Activated naive CD8-positive, alpha-beta T cell (primary cell): ENCODE results near the gene DR1.
A peak's percentile ranks its signal among the peaks of the same experiment; 100 is the strongest.
"Not testable (repeated sequence)": the region's sequence is repeated elsewhere in the genome, so short reads cannot be mapped to it uniquely, and the experiment has no call there.

Experiments used
- H3K27ac Mint-ChIP-seq: one replicate; pipeline ENCODE4 v1.8.0; 2021; ENCODE audit warnings: mixed read lengths
- H3K27me3 Mint-ChIP-seq: one replicate; pipeline ENCODE4 v1.8.0; 2021; ENCODE audit warnings: mixed read lengths
- H3K36me3 Mint-ChIP-seq: one replicate; pipeline ENCODE4 v1.8.0; 2021; ENCODE audit warnings: mixed read lengths
- H3K4me1 Mint-ChIP-seq: one replicate; pipeline ENCODE4 v1.8.0; 2021; ENCODE audit warnings: low read depth, mixed read lengths
- H3K4me3 Mint-ChIP-seq: one replicate; pipeline ENCODE4 v1.8.0; 2021; ENCODE audit warnings: mild to moderate bottlenecking, mixed read lengths
- H3K9me3 Mint-ChIP-seq: one replicate; pipeline ENCODE4 v1.8.0; 2021; ENCODE audit warnings: low read depth, mixed read lengths

The DR1 gene

GRCh38 chr1:93349231-93350135 is 3.8 kb downstream of the DR1 start:
- peaks cover 11% of the 10 kb centered on the region for H3K36me3 Mint-ChIP-seq
- H3K9me3 Mint-ChIP-seq = no peaks in the 10 kb centered on the region
- peak overlapping the region; percentile 79 for H3K27ac Mint-ChIP-seq
- H3K27me3 Mint-ChIP-seq = no peaks in the 10 kb centered on the region
- H3K4me3 Mint-ChIP-seq = peak overlapping the region; percentile 95
- peaks cover 50% of the 10 kb centered on the region for H3K4me1 Mint-ChIP-seq

DNA sequence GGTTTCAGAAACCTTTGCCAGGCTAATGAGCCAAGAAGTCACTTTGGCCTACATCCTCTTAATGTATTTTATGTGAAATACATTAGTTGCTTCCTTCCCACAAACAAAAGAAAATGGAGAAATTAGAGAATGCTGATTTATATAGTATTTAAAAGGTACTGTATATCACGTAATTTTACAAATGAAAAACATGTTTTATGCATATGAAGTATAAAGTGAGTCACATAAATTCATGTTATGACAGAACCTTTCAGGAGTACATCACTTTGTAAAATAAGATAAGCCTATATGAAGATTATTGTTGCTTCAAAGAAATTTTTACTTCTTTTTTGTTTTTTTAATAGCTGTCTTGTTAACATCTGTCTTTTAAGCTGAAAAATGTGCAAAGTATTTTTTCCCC is 4.6 kb downstream of the DR1 start:
- H3K36me3 Mint-ChIP-seq = peaks cover 11% of the 10 kb centered on the region
- H3K4me3 Mint-ChIP-seq = peak overlapping the region; percentile 81
- peaks cover 53% of the 10 kb centered on the region for H3K4me1 Mint-ChIP-seq
- peak overlapping the region; percentile 41 for H3K27ac Mint-ChIP-seq
- H3K27me3 Mint-ChIP-seq = no peaks in the 10 kb centered on the region
- no peaks in the 10 kb centered on the region for H3K9me3 Mint-ChIP-seq

GRCh38 chr1:93350875-93351274 is 5.2 kb downstream of the DR1 start:
- Mint-ChIP-seq H3K9me3 (no peaks in the 10 kb centered on the region), H3K36me3 (peaks cover 11% of the 10 kb centered on the region), H3K4me1 (peaks cover 58% of the 10 kb centered on the region), H3K27ac (no peak overlapping the region), H3K4me3 (peak overlapping the region; percentile 81), H3K27me3 (no peaks in the 10 kb centered on the region)

- H3K9me3 Mint-ChIP-seq, H3K27me3 Mint-ChIP-seq, H3K27ac Mint-ChIP-seq, H3K4me3 Mint-ChIP-seq: not testable (repeated sequence)
- H3K36me3 Mint-ChIP-seq = peaks cover 11% of the 10 kb centered on the region
- peaks cover 61% of the 10 kb centered on the region for H3K4me1 Mint-ChIP-seq
Measured at GRCh38 chr1:93351346-93351745, 5.6 kb downstream of the DR1 start.

DNA sequence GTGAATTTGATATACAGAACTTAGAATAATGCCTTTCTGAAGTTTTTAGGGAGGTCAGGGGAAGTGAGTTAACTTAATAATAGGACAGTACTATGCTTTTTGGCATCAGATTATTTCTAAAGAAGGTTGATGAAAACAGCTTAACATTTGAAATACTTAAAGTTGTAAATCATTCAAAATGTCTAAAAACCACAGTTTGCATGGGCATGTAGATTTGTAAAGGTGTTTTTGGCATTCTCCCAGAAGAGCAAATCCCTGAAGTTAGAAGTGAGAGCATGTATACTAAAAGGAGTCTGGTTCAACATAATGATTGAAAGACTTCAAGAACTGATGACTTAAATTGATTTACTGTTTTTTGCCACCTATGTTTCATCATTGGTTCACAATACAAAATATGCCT is 6.7 kb downstream of the DR1 start:
- H3K9me3 Mint-ChIP-seq = no peaks in the 10 kb centered on the region
- H3K36me3 Mint-ChIP-seq = peaks cover 11% of the 10 kb centered on the region
- no peaks in the 10 kb centered on the region for H3K27me3 Mint-ChIP-seq
- peaks cover 65% of the 10 kb centered on the region for H3K4me1 Mint-ChIP-seq
- H3K27ac Mint-ChIP-seq = no peak overlapping the region
- peak overlapping the region; percentile 3 for H3K4me3 Mint-ChIP-seq

DNA sequence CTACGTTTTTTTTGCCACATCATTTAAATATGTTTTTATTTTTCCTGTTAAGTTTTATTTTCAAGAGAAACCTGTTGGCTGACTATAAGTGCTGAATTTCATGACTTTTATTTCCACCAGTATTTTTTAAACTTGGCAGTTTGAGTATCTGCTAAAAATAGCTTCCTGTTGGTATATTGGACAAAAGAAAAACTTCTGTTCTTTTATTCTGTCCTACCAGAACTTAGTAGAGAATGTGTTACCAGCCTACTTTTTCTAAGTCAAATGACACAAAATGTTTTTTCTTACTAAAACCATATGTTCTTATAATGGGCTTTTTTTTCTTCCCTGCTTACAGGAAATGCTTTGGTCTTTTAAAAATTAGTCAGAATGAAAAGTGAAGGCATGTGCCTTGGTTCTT is 7.6 kb downstream of the DR1 start:
- no peaks in the 10 kb centered on the region for H3K9me3 Mint-ChIP-seq
- H3K36me3 Mint-ChIP-seq = peaks cover 13% of the 10 kb centered on the region
- H3K27me3 Mint-ChIP-seq = no peaks in the 10 kb centered on the region
- H3K27ac Mint-ChIP-seq = peak overlapping the region; percentile 61
- peaks cover 71% of the 10 kb centered on the region for H3K4me1 Mint-ChIP-seq
- peak overlapping the region; percentile 1 for H3K4me3 Mint-ChIP-seq

GRCh38 chr1:93354749-93355148 is 9.0 kb downstream of the DR1 start:
- Mint-ChIP-seq H3K4me1 (peaks cover 72% of the 10 kb centered on the region), H3K27me3 (no peaks in the 10 kb centered on the region), H3K36me3 (peaks cover 9% of the 10 kb centered on the region), H3K9me3 (no peaks in the 10 kb centered on the region), H3K27ac (no peak overlapping the region), H3K4me3 (no peak overlapping the region)

DNA sequence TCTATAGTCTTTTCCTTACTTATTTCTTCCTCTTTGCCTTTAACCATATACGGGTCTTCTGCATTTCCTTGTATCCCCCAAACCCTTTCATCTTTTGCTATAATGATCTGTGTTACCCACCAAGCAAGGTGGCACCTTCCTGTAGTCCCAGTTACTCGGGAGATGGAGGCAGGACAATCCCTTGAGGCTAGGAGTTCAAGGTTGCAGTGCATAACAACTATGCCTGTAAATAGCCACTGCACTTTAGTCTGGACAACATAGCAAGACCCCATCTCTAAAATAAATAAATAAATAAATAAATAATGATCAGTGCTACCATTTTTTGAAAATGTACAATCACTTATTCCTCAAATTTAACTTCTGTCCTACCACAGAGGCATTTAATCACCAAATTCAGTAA is 11.5 kb downstream of the DR1 start:
- Mint-ChIP-seq H3K27ac (no peak overlapping the region), H3K4me1 (peaks cover 75% of the 10 kb centered on the region), H3K9me3 (no peaks in the 10 kb centered on the region)

DNA sequence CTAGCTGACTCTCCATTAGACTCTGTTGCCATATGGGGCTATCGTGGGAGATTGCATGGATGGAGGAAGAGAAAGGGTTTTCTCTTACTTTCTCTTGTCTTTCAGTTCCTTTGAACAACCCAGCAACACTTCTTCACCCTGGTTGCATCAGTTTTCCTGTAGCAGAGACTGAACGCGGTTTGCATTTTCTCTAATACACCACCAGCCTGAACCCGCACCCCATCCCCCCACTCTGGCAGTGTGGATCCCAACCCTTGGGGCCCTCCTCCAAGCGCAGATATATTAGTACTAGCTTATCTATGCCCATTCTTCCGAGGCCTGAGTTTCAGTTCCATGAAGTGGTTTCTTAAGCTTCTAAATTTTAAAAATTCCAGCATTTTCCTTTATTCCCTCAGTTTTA is 12.6 kb downstream of the DR1 start:
- no peaks in the 10 kb centered on the region for H3K9me3 Mint-ChIP-seq
- peak overlapping the region; percentile 43 for H3K4me3 Mint-ChIP-seq
- H3K27me3 Mint-ChIP-seq = no peaks in the 10 kb centered on the region
- peak overlapping the region; percentile 42 for H3K27ac Mint-ChIP-seq
- H3K36me3 Mint-ChIP-seq = peaks cover 11% of the 10 kb centered on the region
- H3K4me1 Mint-ChIP-seq = peaks cover 69% of the 10 kb centered on the region

More for the DNA sequence above, 11.5 kb downstream of the DR1 start:
- H3K36me3 Mint-ChIP-seq = peaks cover 8% of the 10 kb centered on the region
- H3K27me3 Mint-ChIP-seq = no peaks in the 10 kb centered on the region
- no peak overlapping the region for H3K4me3 Mint-ChIP-seq

- no peak overlapping the region for H3K4me3 Mint-ChIP-seq
- peaks cover 21% of the 10 kb centered on the region for H3K36me3 Mint-ChIP-seq
- H3K27ac Mint-ChIP-seq = no peak overlapping the region
- no peaks in the 10 kb centered on the region for H3K9me3 Mint-ChIP-seq
- no peaks in the 10 kb centered on the region for H3K27me3 Mint-ChIP-seq
- H3K4me1 Mint-ChIP-seq = peaks cover 64% of the 10 kb centered on the region
Measured at GRCh38 chr1:93360111-93360510, 14.4 kb downstream of the DR1 start.

GRCh38 chr1:93362237-93362636 is 16.5 kb downstream of the DR1 start:
- Mint-ChIP-seq H3K27me3 (no peaks in the 10 kb centered on the region), H3K9me3 (no peaks in the 10 kb centered on the region), H3K27ac (no peak overlapping the region), H3K36me3 (peaks cover 26% of the 10 kb centered on the region), H3K4me3 (no peak overlapping the region), H3K4me1 (peaks cover 52% of the 10 kb centered on the region)

GRCh38 chr1:93365813-93366212 is 20.1 kb downstream of the DR1 start:
- Mint-ChIP-seq H3K36me3 (peaks cover 28% of the 10 kb centered on the region), H3K27me3 (no peaks in the 10 kb centered on the region), H3K27ac (no peak overlapping the region), H3K4me3 (no peak overlapping the region), H3K4me1 (peaks cover 21% of the 10 kb centered on the region), H3K9me3 (no peaks in the 10 kb centered on the region)

DNA sequence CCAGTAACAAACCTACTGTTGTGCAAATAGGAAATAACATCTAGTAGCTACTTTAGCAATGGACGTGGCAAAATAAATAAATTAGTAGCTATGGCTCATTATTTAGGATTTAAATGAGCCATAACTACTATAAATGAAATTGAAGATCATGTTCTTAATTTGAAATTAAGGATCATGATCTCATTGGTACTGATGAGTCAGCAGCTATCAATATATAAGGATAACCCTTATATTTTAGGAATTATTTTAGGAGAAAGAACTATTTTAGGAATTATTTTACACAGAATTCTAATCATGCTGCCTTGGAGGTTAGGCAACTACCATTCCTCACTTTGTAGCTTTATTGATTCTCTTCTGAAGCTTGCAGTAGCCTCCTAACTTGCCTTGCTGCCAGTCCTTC is 24.0 kb downstream of the DR1 start:
- Mint-ChIP-seq H3K27ac (no peak overlapping the region), H3K9me3 (peaks cover 4% of the 10 kb centered on the region), H3K4me1 (peaks cover 4% of the 10 kb centered on the region), H3K27me3 (no peaks in the 10 kb centered on the region), H3K4me3 (no peak overlapping the region), H3K36me3 (peaks cover 23% of the 10 kb centered on the region)

DNA sequence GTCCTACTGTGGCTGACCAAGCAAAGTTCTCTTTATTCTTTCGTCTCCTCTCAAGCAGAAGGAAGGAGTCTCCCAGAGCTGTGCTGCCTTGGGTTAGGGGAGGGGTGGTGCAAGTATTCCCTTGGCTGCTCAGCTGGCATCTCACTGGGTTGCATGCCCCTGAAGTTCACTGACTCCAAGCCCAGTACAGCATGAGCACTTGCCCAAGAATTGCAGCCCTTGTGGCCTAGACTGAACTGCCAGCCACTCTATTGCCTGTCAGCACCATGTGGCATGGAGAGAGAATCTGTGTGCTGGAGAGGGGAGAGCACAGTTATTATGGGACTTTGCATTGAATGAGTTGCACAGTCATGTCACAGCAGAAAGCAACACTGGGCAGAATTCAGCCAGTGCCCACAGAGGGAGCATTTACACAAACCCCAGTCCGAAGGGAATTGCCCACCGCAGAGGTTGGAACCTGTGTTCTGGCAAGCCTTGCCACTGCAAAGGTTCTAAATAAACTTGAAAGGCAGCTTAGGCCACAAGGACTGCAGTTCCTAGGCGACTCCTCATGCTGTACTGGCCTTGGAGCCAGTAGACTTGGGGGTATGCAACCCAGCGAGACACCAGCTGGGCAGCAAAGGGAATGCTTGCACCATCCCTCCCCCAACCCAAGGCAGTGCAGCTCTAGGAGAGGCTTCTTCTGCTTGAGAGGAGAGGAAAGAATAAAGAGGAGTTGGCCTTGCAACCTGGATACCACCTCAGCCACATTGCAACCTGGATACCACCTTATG is 28.8 kb downstream of the DR1 start:
- Mint-ChIP-seq H3K27ac (no peak overlapping the region), H3K4me3 (no peak overlapping the region), H3K27me3 (no peaks in the 10 kb centered on the region), H3K9me3 (peaks cover 30% of the 10 kb centered on the region), H3K4me1 (peaks cover 2% of the 10 kb centered on the region), H3K36me3 (peaks cover 32% of the 10 kb centered on the region)

GRCh38 chr1:93384656-93385055 is 38.9 kb downstream of the DR1 start:
- H3K27me3 Mint-ChIP-seq = no peaks in the 10 kb centered on the region
- H3K4me3 Mint-ChIP-seq = no peak overlapping the region
- H3K27ac Mint-ChIP-seq = no peak overlapping the region

More at GRCh38 chr1:93384656-93385055, 38.9 kb downstream of the DR1 start:
- Mint-ChIP-seq H3K4me1 (no peaks in the 10 kb centered on the region), H3K9me3 (peaks cover 26% of the 10 kb centered on the region), H3K36me3 (peaks cover 27% of the 10 kb centered on the region)
